NCI-H2029 treated with DMSO at 0.1 percent for 48 hours (cell line): ENCODE measurements around the gene GNB3.
"Not testable (repeated sequence)": the region's sequence is repeated elsewhere in the genome, so short reads cannot be mapped to it uniquely, and the experiment has no call there.

ENCODE experiments used
- DNase-seq: peaks from one replicate; lab custom pipeline; 2025; lab: John Stamatoyannopoulos, UW

The GNB3 gene

DNA sequence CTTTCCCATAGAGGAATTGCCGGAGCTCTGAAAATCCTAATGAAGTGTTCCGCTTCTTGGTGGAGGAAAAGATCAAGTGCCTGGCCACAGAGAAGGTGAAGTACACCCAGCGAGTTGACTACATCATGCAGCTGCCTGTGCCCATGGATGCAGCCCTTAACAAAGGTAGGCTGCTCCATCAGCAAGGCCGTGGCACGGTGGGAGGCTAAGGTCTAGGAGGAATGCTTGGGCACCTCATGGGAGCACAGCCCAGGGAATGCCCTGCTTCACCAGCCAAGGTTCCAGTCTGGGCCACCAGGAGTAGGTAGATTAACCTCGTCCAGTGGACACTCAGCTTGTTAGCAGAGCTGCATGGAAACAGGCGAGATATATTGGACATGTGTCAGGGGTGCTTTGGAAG, 20.2 kb downstream of the GNB3 start:
- no peak for DNase-seq

DNA sequence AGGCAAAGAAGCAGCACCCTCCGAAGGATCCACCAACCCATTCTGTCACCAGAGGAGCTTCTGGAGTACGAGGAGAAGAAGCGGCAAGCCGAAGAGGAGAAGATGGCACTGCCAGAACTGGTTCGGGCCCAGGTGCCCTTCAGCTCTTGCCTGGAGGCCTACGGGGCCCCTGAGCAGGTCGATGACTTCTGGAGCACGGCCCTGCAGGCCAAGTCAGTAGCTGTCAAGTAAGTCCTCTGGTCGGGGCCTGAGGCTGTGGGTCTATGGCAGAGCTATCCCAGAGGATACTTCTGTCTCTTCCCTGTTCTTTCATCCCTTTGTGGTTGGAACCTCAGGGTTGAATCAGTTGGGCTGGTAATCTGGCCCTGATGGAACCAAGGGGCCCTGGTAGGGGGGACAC, 20.7 kb downstream of the GNB3 start:
- DNase-seq: no peak

DNA sequence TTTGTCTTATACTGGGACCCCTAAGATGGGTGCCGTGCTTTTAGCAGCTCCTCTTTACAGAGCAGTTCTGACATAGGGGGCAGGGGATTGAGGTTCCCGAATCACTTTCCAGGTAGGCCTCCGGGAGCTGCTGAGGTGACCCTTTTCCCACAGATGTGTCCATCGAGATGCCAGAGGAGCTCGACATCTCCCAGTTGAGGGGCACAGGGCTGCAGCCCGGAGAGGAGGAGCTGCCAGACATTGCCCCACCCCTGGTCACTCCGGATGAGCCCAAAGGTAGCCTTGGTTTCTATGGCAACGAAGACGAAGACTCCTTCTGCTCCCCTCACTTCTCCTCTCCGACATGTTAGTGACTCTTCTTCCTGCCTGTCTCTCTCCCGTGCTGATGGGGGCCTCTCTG, 22.3 kb downstream of the GNB3 start:
- no peak for DNase-seq

DNA sequence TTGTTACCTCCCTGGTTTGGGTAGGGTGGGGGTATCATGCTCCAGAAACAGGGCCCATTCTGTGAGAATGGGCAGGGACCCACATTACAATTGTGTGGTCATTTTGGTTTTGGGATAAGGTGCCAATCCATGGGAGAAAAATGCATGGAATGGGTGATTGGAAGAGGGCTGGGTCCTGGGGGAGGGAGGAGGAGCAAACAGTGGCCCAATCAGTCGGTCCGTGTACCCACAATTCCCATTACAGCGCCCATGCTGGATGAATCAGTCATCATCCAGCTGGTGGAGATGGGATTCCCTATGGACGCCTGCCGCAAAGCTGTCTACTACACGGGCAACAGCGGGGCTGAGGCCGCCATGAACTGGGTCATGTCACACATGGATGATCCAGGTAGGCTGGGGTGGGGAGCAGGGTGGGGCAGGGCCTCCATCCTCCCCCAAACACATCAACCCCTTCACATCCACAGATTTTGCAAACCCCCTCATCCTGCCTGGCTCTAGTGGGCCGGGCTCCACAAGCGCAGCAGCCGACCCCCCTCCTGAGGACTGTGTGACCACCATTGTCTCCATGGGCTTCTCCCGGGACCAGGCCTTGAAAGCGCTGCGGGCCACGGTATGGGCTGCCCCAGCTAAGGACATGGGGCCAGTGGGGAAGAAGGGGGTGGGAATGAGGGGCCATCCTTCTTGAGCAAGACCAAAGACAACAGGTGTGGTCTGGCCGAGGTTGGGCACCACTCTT, 23.0 kb downstream of the GNB3 start:
- DNase-seq: no peak

DNA sequence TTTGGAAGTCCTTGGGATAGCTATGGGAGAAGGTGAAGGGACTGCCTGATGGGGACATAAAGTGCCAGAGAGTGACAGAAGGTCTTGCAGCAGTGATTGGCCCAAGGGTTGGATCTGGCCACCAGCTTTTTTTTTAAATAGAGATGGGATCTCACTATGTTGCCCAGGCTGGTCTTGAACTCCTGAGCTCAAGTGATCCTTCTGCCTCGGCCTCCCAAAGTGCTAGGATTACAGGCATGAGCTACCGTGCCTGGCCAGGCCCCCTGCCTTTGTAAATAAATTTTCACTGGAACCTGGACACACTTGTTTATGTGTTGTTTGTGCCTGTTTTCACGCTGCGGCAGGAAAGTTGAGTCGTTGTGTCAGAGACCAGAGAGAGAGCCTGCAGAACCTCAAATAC, 24.6 kb downstream of the GNB3 start:
- not testable (repeated sequence) for DNase-seq

DNA sequence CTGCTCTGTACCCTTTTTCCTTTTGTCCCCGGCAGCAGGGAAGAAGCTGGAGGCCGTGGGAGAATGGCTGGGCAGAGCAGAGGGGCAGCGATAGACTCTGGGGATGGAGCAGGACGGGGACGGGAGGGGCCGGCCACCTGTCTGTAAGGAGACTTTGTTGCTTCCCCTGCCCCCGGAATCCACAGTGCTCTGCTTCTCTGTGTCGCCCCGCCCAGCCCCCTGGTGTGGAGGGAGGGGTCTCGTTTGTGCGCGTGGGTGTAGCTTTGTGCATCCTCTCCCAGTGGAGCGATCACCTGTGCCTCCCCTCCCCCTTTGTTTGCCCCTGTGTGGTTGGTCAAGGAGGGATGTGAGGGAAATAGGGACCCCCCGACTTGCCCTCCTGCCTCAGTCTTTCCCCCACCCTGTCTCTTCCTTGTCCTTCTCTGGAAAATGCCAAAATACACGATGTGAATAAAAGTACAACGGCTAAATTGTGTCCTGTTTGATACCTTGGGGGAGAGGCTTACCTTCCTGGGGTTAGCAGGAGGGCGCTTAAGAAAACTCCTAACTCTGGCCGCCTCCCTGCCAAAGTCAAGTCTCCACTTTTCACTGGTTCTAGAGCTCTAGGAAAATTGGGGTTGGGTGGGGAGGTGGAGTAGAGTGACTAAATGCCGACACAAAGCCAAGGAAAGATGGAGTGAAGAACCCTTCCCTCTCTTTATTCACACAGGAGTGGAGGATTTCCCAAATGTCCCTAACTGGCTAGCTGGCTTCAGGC, 25.6 kb downstream of the GNB3 start:
- no peak for DNase-seq

DNA sequence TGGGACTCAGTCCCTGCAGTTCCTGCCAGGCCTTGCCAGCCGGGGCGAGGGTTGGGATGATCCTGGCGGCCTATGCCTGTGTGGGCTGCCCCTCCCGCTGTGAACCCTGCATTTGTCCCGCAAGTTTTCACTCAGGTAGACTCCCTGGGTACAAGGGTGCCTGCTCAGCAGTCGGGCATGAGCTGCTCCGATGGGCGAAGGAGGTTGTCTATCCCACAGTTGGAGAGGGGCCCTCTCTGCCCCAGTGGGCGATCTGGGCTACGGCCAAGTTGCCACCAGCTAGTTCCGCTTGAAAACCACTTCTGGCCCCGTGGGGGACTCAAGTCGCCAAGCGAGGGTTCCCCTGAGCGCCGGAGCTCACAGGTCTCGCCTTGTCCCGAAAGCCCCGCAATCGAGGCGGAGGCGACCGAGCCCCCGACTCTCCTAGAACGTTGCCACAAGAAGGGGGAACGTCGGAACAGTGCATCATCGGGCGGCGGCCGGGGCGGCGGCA, 26.2 kb downstream of the GNB3 start:
- DNase-seq: no peak

DNA sequence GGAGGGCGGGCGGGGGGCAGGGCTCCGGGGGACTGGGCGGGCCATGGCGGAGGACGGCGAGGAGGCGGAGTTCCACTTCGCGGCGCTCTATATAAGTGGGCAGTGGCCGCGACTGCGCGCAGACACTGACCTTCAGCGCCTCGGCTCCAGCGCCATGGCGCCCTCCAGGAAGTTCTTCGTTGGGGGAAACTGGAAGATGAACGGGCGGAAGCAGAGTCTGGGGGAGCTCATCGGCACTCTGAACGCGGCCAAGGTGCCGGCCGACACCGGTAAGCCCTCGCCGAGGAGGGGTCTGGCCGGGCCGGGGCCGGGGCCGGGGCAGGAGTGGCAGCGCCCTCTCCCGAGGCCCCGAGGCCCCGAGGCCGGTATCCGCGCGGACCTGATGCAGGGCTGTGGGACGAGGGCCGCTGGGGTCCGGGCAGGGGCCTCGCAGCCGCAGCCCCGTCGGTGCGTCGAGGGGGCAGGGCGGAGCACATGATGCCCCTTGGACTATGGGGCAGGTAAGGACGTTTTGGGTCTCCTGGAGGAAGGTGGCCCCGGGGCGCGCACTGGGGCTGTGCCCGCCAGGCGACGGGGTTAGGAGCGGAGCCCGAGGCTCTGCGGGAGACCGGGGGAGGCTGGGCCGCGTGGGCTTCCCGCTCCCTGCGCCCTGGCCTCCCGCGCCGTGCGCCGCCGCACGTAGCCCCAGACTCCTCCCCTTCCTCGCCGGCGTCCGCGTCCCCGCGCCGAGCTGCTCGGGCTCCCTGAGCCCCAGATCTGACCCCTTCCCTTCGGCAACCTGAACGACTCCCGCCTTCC, 26.9 kb downstream of the GNB3 start, which contains the start of gene TPI1:
Gene TPI1 (plus strand): TSS at position 119 of the 798 bp plus-strand sequence. CDS start 36 bp downstream, at position 155.
- DNase-seq: peak; percentile 26

DNA sequence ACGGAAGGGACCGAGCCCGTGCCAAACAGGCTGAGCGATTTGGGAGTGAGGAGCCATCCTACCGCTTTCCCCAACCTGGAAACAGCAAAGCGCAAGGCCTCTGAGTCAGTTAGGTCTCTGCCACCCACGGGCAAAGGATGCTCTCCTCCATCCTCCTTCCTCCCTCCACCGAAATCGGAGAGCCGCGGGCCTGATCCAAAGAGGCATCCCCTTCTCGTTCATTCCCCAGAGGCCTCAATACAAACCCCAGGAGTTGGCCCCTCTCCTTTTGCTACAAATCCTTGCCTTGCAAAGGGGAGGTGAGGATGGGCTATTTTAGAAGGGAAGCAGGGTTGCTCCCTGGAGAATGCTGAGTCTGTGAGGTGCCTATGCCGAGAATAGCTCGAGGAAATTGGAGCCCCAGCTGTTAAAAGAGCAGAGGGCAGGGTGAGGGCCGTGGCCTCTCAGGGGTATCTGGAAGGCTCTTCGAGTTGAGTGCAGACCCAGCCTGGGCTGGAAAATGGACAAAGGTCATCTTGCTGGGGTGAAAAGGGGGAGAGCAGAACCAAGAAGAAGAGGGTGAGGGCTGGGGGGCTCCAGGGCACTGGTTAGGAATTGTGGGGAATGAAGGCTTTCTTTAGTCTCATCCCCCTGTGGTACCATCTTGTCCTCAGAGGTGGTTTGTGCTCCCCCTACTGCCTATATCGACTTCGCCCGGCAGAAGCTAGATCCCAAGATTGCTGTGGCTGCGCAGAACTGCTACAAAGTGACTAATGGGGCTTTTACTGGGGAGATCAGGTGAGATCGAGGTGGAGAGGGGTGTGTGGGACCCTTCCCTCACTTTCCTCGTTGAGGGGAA, 27.7 kb downstream of the GNB3 start:
- no peak for DNase-seq

DNA sequence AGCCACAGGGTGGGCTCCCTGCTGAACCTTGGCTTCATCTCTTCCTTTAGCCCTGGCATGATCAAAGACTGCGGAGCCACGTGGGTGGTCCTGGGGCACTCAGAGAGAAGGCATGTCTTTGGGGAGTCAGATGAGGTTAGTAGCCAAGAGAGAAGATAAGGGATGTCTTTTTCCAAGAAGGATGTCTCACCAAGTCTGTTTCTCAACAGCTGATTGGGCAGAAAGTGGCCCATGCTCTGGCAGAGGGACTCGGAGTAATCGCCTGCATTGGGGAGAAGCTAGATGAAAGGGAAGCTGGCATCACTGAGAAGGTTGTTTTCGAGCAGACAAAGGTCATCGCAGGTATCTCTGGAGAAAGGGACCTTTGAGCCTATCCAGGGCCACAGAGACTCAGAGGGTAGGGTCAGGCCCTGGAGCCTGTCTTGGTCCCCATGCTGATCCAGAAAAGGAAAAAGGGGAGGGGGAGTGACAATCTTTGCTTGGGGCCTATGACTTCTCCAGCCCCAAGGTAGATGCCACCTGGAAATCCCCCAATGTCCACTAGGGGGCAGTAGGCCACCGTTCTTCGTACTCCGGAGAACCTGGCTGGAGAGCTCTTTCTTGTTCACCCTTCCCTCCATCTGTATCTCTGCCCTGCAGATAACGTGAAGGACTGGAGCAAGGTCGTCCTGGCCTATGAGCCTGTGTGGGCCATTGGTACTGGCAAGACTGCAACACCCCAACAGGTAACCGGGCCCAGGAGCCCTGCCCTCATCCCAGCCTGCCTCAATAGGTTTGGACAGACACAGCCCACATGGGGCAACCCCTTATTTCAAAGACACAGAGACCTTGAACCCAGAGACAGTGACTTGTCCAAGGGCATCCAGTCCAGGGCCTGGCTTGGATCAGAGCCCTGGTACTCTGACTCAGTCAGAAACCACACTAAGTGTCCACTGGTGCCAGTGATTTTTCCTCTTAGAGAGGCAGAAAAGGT, 28.6 kb downstream of the GNB3 start:
- peak; percentile 42 for DNase-seq

DNA sequence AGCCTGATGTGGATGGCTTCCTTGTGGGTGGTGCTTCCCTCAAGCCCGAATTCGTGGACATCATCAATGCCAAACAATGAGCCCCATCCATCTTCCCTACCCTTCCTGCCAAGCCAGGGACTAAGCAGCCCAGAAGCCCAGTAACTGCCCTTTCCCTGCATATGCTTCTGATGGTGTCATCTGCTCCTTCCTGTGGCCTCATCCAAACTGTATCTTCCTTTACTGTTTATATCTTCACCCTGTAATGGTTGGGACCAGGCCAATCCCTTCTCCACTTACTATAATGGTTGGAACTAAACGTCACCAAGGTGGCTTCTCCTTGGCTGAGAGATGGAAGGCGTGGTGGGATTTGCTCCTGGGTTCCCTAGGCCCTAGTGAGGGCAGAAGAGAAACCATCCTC, 29.6 kb downstream of the GNB3 start:
- not testable (repeated sequence) for DNase-seq

DNA sequence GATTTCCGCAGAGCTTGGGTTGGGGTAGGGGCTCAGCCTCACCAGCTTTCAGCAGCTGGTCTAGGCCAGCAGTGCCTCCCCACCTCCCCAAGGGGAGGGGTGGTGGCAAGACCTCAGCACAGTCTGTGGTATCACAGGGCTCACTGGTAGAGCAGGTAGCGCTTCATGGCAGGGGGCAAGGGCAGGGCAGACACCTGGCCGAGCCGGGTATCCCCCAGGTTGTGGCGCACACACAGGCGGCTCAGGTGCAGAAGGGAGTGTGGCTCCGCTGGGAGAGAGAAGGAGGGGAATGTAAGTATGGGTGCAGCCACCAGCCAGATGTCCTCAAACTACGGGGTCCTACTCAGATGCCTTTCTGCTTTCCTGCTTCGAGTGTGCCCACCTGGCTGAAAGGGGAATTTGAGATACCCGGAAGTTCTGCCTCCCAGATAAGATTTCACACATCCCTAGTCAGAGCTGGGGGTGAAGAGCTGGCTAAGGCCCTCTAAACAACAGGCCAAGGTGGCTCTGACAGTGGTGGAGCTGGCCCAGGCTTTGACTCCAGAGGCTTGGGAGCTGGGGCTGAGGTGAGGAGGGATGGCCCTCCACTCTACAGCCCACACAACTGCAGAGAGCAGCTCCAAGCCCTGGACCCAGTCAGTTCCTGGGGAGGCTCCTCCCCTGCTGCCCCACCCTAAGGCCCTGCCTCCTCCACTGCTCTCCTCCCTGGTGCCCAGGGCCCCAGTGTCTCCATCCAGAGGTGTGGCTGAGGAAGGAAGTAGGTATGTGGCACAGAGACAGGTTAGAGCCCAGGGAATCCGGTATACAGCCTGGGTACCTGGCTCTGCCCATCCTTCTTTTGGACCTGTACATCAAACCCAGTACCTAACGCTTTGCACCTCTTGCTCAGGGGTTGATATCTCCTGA, 30.6 kb downstream of the GNB3 start:
- DNase-seq: no peak

DNA sequence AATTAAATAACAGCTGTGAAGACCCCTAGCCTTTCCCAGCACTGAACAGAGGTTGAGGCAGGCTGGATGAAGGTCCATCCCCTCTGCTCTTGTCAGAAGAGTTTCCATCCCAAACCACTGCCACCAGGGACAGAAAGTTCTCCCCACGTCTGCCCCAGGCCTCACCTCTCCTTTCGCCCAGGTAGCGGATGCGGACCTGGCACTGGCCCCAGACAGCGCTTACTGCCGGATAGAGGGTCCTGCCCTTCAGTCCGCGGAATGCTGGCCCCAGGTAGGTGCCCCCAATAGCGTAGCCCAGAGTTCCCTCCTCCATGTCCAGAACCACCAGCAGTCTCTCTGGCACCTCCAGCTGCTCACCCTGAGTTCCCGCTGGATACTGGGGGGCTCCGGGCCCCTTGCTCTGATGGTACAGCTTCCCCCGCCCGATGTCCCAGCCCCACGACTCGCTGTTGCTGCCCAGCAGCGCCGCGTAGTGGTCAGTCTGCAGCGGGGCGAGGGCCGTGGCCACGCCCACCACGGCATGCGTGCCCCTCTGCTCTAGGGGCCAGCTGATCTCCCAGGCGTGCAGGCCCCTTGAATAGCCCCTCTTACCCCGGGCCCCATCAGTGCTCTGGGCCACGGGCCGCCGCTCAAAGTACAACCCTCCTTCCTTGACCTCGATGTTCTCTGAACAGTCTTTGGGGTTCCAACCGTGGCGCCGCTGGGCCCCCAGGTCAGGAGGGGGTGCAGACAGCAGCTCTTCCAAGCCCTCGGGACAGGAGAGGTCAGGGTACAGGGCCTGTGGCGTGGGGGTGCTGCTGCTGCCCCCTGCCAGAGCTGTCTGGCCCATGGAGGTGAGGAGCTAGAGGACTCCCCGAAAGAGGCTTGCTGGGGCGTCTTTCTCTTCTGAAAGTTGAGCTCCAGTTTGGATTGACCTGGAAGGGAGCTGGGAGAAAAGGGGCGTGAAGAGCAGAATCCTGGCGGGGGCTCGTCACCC, 31.6 kb downstream of the GNB3 start:
- DNase-seq: peak; percentile 61

DNA sequence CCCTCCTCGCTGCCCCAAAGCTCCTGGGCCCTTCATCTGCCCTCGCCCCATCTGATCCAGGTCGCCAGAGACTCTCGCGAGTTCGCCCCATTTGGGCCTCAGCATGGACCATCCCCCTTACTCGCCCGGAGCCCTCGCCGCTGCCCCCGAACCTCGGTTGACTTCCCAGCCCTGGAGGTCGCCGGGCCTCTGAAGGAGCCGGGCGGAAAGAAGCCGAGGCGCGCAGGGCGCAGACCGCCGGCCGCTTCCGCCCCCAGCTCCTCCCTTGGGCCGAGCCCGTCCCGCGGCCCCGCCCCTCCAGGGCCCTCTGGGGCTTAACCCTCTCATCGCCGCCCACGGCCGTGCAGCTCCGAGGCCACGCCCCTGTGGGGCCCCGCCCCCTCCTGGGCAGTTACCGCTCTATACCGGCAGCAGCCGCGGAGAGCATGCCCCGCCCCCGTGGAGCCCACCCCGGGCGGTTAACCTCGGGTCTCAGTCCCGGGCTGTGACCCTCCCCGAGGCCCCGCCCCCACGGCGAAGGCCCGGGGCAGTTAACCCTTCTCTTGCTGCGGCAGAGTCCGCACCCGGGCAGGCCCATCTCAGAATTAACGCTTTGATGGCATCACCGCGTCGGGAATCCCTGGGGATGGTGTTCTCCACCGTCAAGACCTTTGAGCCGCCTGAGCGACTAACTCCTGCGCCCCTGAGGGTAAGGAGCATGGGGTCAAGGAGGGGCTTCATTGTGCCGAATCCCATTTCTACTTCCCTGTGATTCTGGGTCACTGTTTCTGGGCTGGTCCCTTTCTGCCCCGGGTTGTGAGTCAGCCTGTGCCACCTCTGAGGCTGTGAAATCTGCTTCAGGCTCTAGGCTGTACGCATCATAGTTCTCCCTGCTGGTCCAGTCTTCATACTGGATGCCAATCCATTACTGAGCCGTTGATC, 32.6 kb downstream of the GNB3 start, which contains the start of gene SPSB2:
Gene SPSB2 (minus strand): TSS at position 210 of the 921 bp plus-strand sequence. CDS start 402 bp downstream, outside the sequence.
- DNase-seq: peak; percentile 69

DNA sequence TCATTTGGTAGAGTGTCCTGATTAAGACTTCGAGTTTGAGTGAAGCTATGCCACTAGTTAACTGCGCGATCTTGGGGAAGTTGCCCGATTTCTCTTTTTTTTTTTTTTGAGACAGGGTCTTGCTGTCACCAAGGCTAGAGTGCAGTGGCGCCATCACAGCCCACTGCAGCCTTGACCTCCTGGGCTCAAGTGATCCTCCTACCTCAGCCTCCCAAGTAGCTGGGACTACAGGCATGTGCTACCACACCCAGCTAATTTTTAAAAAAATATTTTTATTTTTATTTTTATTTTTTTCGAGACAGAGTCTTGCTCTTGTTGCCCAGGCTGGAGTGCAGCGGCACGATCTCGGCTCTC, 33.3 kb downstream of the GNB3 start:
- not testable (repeated sequence) for DNase-seq

DNA sequence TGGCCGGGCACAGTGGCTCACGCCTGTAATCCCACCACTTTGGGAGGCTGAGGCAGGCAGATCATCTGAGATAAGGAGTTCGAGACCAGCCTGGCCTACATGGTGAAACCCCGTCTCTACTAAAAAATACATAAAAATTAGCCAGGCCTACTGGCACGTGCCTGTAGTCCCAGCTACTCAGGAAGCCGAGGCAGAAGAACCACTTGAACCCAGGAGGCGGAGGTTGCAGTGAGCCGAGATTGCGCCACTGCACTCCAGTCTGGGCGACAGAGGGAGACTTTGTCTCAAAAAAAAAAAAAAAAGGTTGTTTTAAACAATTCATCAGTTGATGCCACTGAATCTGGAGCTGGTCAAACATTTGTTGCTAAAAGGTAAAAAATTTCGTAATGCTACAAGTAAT, 39.1 kb downstream of the GNB3 start:
- not testable (repeated sequence) for DNase-seq

DNA sequence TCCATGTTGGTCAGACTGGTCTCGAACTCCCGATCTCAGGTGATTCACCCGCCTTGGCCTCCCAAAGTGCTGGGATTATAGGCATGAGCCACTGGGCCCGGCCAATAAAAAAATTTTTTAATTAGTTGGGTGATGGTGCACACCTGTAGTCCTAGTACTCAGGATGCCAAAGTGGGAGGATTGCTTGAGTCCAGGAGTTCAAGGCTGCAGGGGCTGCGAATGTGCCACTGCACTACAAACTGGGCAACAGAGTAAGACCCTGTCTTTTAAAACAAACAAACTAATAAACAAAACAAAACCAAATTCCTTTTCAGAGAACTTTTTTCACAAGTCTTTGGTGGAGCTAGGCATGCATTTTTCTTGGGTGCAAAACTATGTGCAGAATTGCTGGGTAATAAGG, 42.5 kb downstream of the GNB3 start:
- no peak for DNase-seq
